ENCODE data around the gene CLDN9.

- TF ChIP-seq ZNF274 (IDR thresholded peaks at IDR 0.05; ENCODE audit: low read depth, low read length) (no peak), SUZ12 (IDR thresholded peaks at IDR 0.05; ENCODE audit: extremely low read depth, insufficient read depth, insufficient read length) (no peak)
These were observed 27.3 kb upstream of the CLDN9 start for GRCh38 chr16:2985462-2985861.
